Body of pancreas (tissue), 4 donors: ENCODE results near the gene ELL. TPM values are rescaled to one million over a fixed set of nuclear protein-coding genes. Genes with fewer than 3 reads are reported as not detected.

Source experiments
- ATAC-seq: fragments of 150-250 bp; one replicate; pipeline ENCODE4 v1.9.1; 2016
- DNase-seq, 4 donors: peaks; one replicate each; pipeline ENCODE4 v3.0.0-alpha.2; 2019
- H3K27ac ChIP-seq, 4 donors: fragments of 200-600 bp; sonication (generic); 1 replicate in 3 of 4; 2 replicates in 1 of 4; pipeline versions ENCODE4 v1.5.1 to v1.6.1; 2016 to 2019; ENCODE audit warnings: mild to moderate bottlenecking in 1 of 4, mixed read lengths in 1 of 4, moderate library complexity in 1 of 4
- H3K27me3 ChIP-seq, 2 donors: fragments of 200-600 bp; sonication (generic); one replicate each; pipeline ENCODE4 v1.6.0; 2016; ENCODE audit warnings: mild to moderate bottlenecking in 1 of 2
- H3K36me3 ChIP-seq, 2 donors: fragments of 200-600 bp; sonication (generic); replicated peaks in 1 of 2; 2 replicates each; pipeline ENCODE4 v1.5.1; 2016; ENCODE audit warnings: low read depth in 2 of 2; ENCODE audit not compliant: insufficient read depth in 1 of 2
- H3K4me1 ChIP-seq: fragments of 200-600 bp; sonication (generic); one replicate; pipeline ENCODE4 v1.6.0; 2016
- H3K4me3 ChIP-seq, 2 donors: fragments of 200-600 bp; sonication (generic); 1 replicate in 1 of 2; 2 replicates in 1 of 2; pipeline ENCODE4 v1.5.1; 2016 to 2019
- H3K9me3 ChIP-seq, 3 donors: fragments of 200-600 bp; sonication (generic); 1 replicate in 2 of 3; 2 replicates in 1 of 3; pipeline ENCODE4 v1.5.1; 2016
- CTCF ChIP-seq, 7 experiments: fragments of 450-650 bp in 4 of 7; fragments of 200-600 bp in 3 of 7; sonication (generic) in 3 of 7; IDR thresholded peaks; one replicate each; pipeline ENCODE4 v1.5.1; 2016 to 2019; ENCODE audit warnings: antibody characterized with exemption in 7 of 7
- POLR2A ChIP-seq, 3 donors: fragments of 450-650 bp; IDR thresholded peaks; one replicate each; pipeline ENCODE4 v1.6.1; 2016; ENCODE audit warnings: antibody characterized with exemption in 3 of 3, mild to moderate bottlenecking in 2 of 3
- whole genome bisulfite sequencing, 2 donors: methylation state at CpG; one replicate each; pipeline ENCODE4 v1.1.5; 2017; 5-methylcytosine and 5-hydroxymethylcytosine counted together
- intact Hi-C: fragments of 100-400 bp; cut with DNase I; formaldehyde crosslinking; loops from one replicate; pipeline ENCODE4 v1.15.1; 2023
- total RNA-seq, 2 donors: library from RNA; depleted of rRNA; stranded (reverse); fragments of >200 nt; gene quantifications; one replicate each; pipeline ENCODE4 v1.1.0, GENCODE V29; 2016

Gene ELL
- total RNA-seq, 2 donors from 2014 or later: 12.5 to 14.2 TPM

GRCh38 chr19:18502246-18502637 is 19.6 kb downstream of the ELL start:
- Histone ChIP-seq H3K4me1 (peaks cover 81% of the 10 kb centered on the region), H3K27ac (peak overlapping the region in 2 of 4 donors; percentile 61 to 69), H3K27me3 (no peaks in the 10 kb centered on the region), H3K9me3 (no peaks in the 10 kb centered on the region), H3K4me3 (no peak overlapping the region), H3K36me3 (no peaks in the 10 kb centered on the region)
- TF ChIP-seq POLR2A (IDR thresholded peaks at IDR 0.05) (no peak), CTCF (IDR thresholded peaks at IDR 0.05) (no peak)
- peak in 1 of 4 donors; percentile 19 for DNase-seq
- intact Hi-C loops: no loop called here
- ATAC-seq: no peak
- 60 to 70% methylated on average over 7 of the region's 7 CpGs for WGBS, 2 donors

DNA sequence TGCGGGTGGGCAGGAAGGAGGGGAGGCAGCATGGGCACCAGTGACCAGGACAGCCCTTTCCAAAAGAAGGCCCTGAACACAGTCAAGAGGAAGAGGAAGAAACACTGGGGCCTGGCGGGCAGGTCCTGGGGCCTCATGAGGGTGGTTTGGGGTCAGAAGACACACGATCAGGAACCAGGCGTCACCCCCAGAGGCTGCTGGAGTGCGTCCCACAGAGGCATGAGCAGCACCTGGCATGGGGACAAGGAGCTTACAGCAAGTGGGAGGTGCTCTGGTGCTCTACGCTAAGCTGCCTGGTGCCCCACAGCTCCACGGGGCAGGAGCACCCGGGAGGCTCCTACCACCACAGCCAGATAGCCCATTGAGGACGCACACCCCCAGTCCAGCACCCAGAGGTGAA is 20.0 kb downstream of the ELL start:
- Histone ChIP-seq H3K9me3 (no peaks in the 10 kb centered on the region), H3K4me3 (no peak overlapping the region), H3K36me3 (no peaks in the 10 kb centered on the region), H3K27ac (peak overlapping the region in 2 of 4 donors; percentile 61 to 69), H3K4me1 (peaks cover 81% of the 10 kb centered on the region), H3K27me3 (no peaks in the 10 kb centered on the region)
- DNase-seq: peak; percentile 38 to 66 (median 64)
- no peak for ATAC-seq
- no peak for TF ChIP-seq CTCF (IDR thresholded peaks at IDR 0.05)
- TF ChIP-seq POLR2A (IDR thresholded peaks at IDR 0.05): no peak
- WGBS, 2 donors: 39 to 76% methylated on average over 2 to 9 of the region's 9 CpGs
- intact Hi-C loops: no loop called here

DNA sequence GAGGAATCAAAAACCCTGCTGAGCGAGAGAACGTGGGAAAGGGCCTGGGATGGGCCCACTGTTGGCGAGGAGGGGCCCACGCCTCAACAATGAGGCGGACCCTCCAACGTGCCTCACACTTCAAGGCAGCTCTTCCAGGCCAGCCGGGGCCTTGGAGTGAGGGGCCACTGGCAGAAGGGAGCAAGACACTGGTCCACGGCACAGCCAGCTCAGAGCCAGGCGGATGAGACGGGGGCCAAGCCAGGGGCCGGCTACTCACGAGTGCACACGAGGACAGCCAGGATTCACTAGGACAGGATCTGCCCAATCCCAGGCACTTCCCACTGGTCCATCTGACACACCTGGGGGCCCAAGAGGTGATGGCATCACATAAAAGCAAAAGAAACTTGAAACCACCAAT is 20.5 kb downstream of the ELL start:
- no peak for DNase-seq
- peaks cover 81% of the 10 kb centered on the region for H3K4me1 ChIP-seq
- WGBS, 2 donors: 84 to 86% methylated on average over 11 to 12 of the region's 13 CpGs
- H3K27me3 ChIP-seq: no peaks in the 10 kb centered on the region
- ATAC-seq: no peak
- no peak for TF ChIP-seq POLR2A (IDR thresholded peaks at IDR 0.05)
- TF ChIP-seq CTCF (IDR thresholded peaks at IDR 0.05): no peak
- peak overlapping the region in 3 of 4 donors; percentile 1 to 69 (median 61) for H3K27ac ChIP-seq
- intact Hi-C loops: no loop called here
- no peak overlapping the region for H3K4me3 ChIP-seq
- H3K36me3 ChIP-seq: no peaks in the 10 kb centered on the region
- no peaks in the 10 kb centered on the region for H3K9me3 ChIP-seq

DNA sequence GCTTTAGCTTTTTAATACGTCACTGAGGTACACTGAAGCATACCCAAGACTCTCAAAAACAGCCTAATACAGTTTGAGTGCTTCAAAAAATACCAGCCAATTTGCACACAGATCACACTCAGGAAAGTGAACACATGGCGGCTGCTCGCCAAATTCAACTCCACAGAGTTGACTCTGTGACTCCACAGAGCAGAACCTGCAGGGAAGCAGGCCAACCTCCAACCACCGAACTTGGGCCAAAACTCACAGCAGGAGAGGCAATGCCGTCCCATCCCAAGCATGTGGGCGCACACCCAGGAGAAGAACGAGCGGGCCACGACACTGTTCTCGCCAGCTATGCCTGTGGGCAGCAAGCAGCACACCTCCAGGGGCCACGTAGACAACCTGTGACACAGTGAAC is 21.1 kb downstream of the ELL start:
- H3K27me3 ChIP-seq: no peaks in the 10 kb centered on the region
- DNase-seq: peak; percentile 56 to 86 (median 69)
- intact Hi-C loops: no loop called here
- H3K4me1 ChIP-seq: peaks cover 81% of the 10 kb centered on the region
- H3K27ac ChIP-seq: peak overlapping the region; percentile 2 to 69 (median 54)
- 11 to 37% methylated on average over 3 to 11 of the region's 11 CpGs for WGBS, 2 donors
- TF ChIP-seq CTCF (IDR thresholded peaks at IDR 0.05): no peak
- no peak for TF ChIP-seq POLR2A (IDR thresholded peaks at IDR 0.05)
- H3K4me3 ChIP-seq: no peak overlapping the region
- no peaks in the 10 kb centered on the region for H3K9me3 ChIP-seq
- ATAC-seq: no peak
- no peaks in the 10 kb centered on the region for H3K36me3 ChIP-seq

GRCh38 chr19:18500376-18500775 is 21.5 kb downstream of the ELL start:
- TF ChIP-seq CTCF (IDR thresholded peaks at IDR 0.05): no peak
- no peak for TF ChIP-seq POLR2A (IDR thresholded peaks at IDR 0.05)
- 51 to 79% methylated on average over 2 to 7 of the region's 7 CpGs for WGBS, 2 donors
- ATAC-seq (no peak), DNase-seq (no peak)
- Histone ChIP-seq H3K4me1 (peaks cover 81% of the 10 kb centered on the region), H3K4me3 (no peak overlapping the region), H3K9me3 (no peaks in the 10 kb centered on the region), H3K36me3 (no peaks in the 10 kb centered on the region), H3K27me3 (no peaks in the 10 kb centered on the region), H3K27ac (peak overlapping the region; percentile 2 to 69 (median 54))
- intact Hi-C loops: no loop called here
